GM12872 (cell line): ENCODE data around the gene PLD5.

Experiments
- TF ChIP-seq, protein P1 (sequence below): IDR thresholded peaks from 3 replicates; pipeline ENCODE4 v1.5.1; 2011; ENCODE audit warnings: low read depth, mild to moderate bottlenecking, low read length, moderate library complexity; ENCODE audit not compliant: insufficient read depth

Gene PLD5

DNA sequence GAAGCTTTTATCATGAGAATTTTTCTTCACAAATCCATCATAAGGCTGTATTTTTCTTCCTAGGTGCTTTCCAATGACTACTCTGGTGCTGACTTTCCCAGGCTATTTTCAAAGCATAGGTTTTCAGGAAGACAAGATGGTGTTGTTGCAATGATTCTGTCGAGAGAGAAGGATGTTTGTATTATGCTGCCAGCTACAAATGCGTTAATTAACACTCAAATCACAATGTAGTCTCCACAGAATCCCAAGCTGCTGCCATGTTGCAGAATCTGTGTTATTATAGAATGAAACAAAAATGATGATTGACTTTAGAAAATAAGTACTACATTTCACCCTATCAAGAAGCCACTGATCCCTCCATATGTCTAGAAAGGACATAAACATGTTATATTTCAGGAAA lies 346.1 kb downstream of the PLD5 start:
- TF ChIP-seq, protein P1, sequence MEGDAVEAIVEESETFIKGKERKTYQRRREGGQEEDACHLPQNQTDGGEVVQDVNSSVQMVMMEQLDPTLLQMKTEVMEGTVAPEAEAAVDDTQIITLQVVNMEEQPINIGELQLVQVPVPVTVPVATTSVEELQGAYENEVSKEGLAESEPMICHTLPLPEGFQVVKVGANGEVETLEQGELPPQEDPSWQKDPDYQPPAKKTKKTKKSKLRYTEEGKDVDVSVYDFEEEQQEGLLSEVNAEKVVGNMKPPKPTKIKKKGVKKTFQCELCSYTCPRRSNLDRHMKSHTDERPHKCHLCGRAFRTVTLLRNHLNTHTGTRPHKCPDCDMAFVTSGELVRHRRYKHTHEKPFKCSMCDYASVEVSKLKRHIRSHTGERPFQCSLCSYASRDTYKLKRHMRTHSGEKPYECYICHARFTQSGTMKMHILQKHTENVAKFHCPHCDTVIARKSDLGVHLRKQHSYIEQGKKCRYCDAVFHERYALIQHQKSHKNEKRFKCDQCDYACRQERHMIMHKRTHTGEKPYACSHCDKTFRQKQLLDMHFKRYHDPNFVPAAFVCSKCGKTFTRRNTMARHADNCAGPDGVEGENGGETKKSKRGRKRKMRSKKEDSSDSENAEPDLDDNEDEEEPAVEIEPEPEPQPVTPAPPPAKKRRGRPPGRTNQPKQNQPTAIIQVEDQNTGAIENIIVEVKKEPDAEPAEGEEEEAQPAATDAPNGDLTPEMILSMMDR = no peak

GRCh38 chr1:242162140-242162539 lies 362.4 kb downstream of the PLD5 start:
- TF ChIP-seq, protein P1 = no peak

GRCh38 chr1:242147096-242147976 lies 377.2 kb downstream of the PLD5 start:
- TF ChIP-seq, protein P1 = no peak

GRCh38 chr1:242146652-242147051 lies 377.8 kb downstream of the PLD5 start:
- TF ChIP-seq, protein P1 = no peak

- TF ChIP-seq, protein P1 = no peak
These were observed 383.7 kb downstream of the PLD5 start for GRCh38 chr1:242140836-242141235.

GRCh38 chr1:242139986-242140385 lies 384.5 kb downstream of the PLD5 start:
- TF ChIP-seq, protein P1 = no peak

GRCh38 chr1:242139442-242139841 lies 385.1 kb downstream of the PLD5 start:
- TF ChIP-seq, protein P1 = no peak
